ENCODE results near the gene RFX3.

Gene RFX3

DNA sequence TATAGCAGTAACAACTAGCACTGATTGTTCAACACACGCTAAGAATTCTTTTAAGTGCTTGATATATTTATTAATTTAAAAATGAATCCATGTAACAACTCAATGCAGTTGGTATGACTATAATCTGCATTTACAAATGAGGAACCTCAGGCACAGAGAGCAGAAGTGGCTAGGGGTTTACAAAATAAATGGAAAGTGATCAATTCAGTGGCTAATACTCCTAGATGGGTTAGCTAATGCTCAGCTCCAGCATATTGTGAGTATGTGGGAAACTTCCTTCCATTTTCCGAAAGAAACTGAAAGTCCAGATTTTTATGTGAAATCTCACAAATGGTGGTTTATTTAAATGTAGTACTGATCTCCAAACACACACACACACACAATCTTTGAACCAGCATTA lies 128.0 kb downstream of the RFX3 start:
- Histone ChIP-seq H3K27ac (ENCODE audit: low read depth, low read length) (no peak overlapping the region), H3K27me3 (ENCODE audit: control insufficient read depth, insufficient read depth, low read length) (no peaks in the 10 kb centered on the region), H3K4me3 (ENCODE audit: low read length) (no peak overlapping the region), H3K9ac (ENCODE audit: low read length) (no peak overlapping the region), H3K36me3 (ENCODE audit: control insufficient read depth, insufficient read depth, low read length) (no peaks in the 10 kb centered on the region), H3K4me1 (ENCODE audit: control insufficient read depth, insufficient read depth, low read length) (no peaks in the 10 kb centered on the region)

GRCh38 chr9:3391414-3391813 lies 134.4 kb downstream of the RFX3 start:
- Histone ChIP-seq H3K27me3 (ENCODE audit: control insufficient read depth, insufficient read depth, low read length) (no peaks in the 10 kb centered on the region), H3K4me3 (ENCODE audit: low read length) (no peak overlapping the region), H3K9ac (ENCODE audit: low read length) (no peak overlapping the region), H3K27ac (ENCODE audit: low read depth, low read length) (no peak overlapping the region), H3K36me3 (ENCODE audit: control insufficient read depth, insufficient read depth, low read length) (no peaks in the 10 kb centered on the region), H3K4me1 (ENCODE audit: control insufficient read depth, insufficient read depth, low read length) (no peaks in the 10 kb centered on the region)

GRCh38 chr9:3386753-3387152 lies 139.0 kb downstream of the RFX3 start:
- Histone ChIP-seq H3K27ac (ENCODE audit: low read depth, low read length) (no peak overlapping the region), H3K9ac (ENCODE audit: low read length) (no peak overlapping the region), H3K36me3 (ENCODE audit: control insufficient read depth, insufficient read depth, low read length) (no peaks in the 10 kb centered on the region), H3K27me3 (ENCODE audit: control insufficient read depth, insufficient read depth, low read length) (no peaks in the 10 kb centered on the region), H3K4me3 (ENCODE audit: low read length) (no peak overlapping the region), H3K4me1 (ENCODE audit: control insufficient read depth, insufficient read depth, low read length) (no peaks in the 10 kb centered on the region)

DNA sequence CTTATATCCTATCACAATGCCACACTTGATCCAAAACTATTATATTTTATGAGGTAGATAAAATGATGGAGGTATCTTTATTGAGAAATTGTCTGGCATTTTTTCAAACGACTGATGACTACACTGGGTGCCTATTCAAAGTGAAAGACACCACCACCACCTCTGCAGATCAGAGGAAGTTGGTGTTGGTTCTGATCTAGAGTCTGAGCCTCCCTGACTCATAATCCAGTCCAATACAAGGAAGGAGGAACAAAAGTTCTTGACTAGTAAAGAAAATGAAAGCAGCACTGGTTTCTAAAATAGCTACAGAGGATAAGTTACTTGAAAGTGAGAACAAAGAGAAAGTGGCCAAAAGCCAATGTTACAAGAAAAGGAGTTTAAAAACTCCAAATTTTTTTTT lies 139.9 kb downstream of the RFX3 start:
- Histone ChIP-seq H3K4me3 (ENCODE audit: low read length) (no peak overlapping the region), H3K36me3 (ENCODE audit: control insufficient read depth, insufficient read depth, low read length) (no peaks in the 10 kb centered on the region), H3K9ac (ENCODE audit: low read length) (no peak overlapping the region), H3K27ac (ENCODE audit: low read depth, low read length) (no peak overlapping the region), H3K4me1 (ENCODE audit: control insufficient read depth, insufficient read depth, low read length) (no peaks in the 10 kb centered on the region), H3K27me3 (ENCODE audit: control insufficient read depth, insufficient read depth, low read length) (no peaks in the 10 kb centered on the region)

- H3K9ac ChIP-seq (ENCODE audit: low read length), result no peak overlapping the region
- no peaks in the 10 kb centered on the region for H3K4me1 ChIP-seq (ENCODE audit: control insufficient read depth, insufficient read depth, low read length)
- no peak overlapping the region for H3K4me3 ChIP-seq (ENCODE audit: low read length)
- no peaks in the 10 kb centered on the region for H3K36me3 ChIP-seq (ENCODE audit: control insufficient read depth, insufficient read depth, low read length)
- H3K27ac ChIP-seq (ENCODE audit: low read depth, low read length), result no peak overlapping the region
- no peaks in the 10 kb centered on the region for H3K27me3 ChIP-seq (ENCODE audit: control insufficient read depth, insufficient read depth, low read length)
Measured at GRCh38 chr9:3371842-3372241, 154.0 kb downstream of the RFX3 start.

GRCh38 chr9:3370715-3371114 lies 155.1 kb downstream of the RFX3 start:
- H3K4me3 ChIP-seq (ENCODE audit: low read length), result no peak overlapping the region
- H3K9ac ChIP-seq (ENCODE audit: low read length), result no peak overlapping the region
- no peaks in the 10 kb centered on the region for H3K36me3 ChIP-seq (ENCODE audit: control insufficient read depth, insufficient read depth, low read length)
- no peak overlapping the region for H3K27ac ChIP-seq (ENCODE audit: low read depth, low read length)
- no peaks in the 10 kb centered on the region for H3K4me1 ChIP-seq (ENCODE audit: control insufficient read depth, insufficient read depth, low read length)
- no peaks in the 10 kb centered on the region for H3K27me3 ChIP-seq (ENCODE audit: control insufficient read depth, insufficient read depth, low read length)

DNA sequence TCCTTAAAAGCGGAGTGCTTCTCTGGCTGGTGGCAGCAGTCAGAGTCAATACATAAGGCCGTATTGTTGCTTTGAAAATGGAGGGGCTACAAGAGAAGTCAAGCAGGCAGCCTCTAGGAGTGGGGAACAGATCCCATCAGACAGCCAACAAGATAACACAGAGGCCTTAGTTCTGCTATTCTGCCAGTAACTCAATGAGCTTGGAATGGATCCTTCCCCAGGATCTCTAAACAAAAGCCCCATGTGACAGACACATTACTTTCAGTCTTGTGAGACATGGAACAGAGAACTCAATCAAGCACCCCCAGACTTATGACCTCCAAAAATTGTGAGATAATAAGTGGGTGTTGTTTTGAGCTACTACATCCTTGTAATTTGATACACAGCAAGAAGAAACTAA lies 158.6 kb downstream of the RFX3 start:
- Histone ChIP-seq H3K9ac (ENCODE audit: low read length) (no peak overlapping the region), H3K27me3 (ENCODE audit: control insufficient read depth, insufficient read depth, low read length) (no peaks in the 10 kb centered on the region), H3K4me1 (ENCODE audit: control insufficient read depth, insufficient read depth, low read length) (no peaks in the 10 kb centered on the region), H3K36me3 (ENCODE audit: control insufficient read depth, insufficient read depth, low read length) (no peaks in the 10 kb centered on the region), H3K4me3 (ENCODE audit: low read length) (no peak overlapping the region), H3K27ac (ENCODE audit: low read depth, low read length) (no peak overlapping the region)

- Histone ChIP-seq H3K9ac (ENCODE audit: low read length) (no peak overlapping the region), H3K4me3 (ENCODE audit: low read length) (no peak overlapping the region), H3K36me3 (ENCODE audit: control insufficient read depth, insufficient read depth, low read length) (no peaks in the 10 kb centered on the region), H3K4me1 (ENCODE audit: control insufficient read depth, insufficient read depth, low read length) (no peaks in the 10 kb centered on the region), H3K27me3 (ENCODE audit: control insufficient read depth, insufficient read depth, low read length) (no peaks in the 10 kb centered on the region), H3K27ac (ENCODE audit: low read depth, low read length) (no peak overlapping the region)
Measured at GRCh38 chr9:3361689-3362392, 164.0 kb downstream of the RFX3 start.

- no peaks in the 10 kb centered on the region for H3K27me3 ChIP-seq (ENCODE audit: control insufficient read depth, insufficient read depth, low read length)
- no peaks in the 10 kb centered on the region for H3K36me3 ChIP-seq (ENCODE audit: control insufficient read depth, insufficient read depth, low read length)
- H3K4me3 ChIP-seq (ENCODE audit: low read length), result no peak overlapping the region
- no peak overlapping the region for H3K27ac ChIP-seq (ENCODE audit: low read depth, low read length)
- no peak overlapping the region for H3K9ac ChIP-seq (ENCODE audit: low read length)
- H3K4me1 ChIP-seq (ENCODE audit: control insufficient read depth, insufficient read depth, low read length), result no peaks in the 10 kb centered on the region
Measured at GRCh38 chr9:3361116-3361515, 164.7 kb downstream of the RFX3 start.

GRCh38 chr9:3360245-3360644 lies 165.6 kb downstream of the RFX3 start:
- Histone ChIP-seq H3K36me3 (ENCODE audit: control insufficient read depth, insufficient read depth, low read length) (no peaks in the 10 kb centered on the region), H3K27me3 (ENCODE audit: control insufficient read depth, insufficient read depth, low read length) (no peaks in the 10 kb centered on the region), H3K9ac (ENCODE audit: low read length) (no peak overlapping the region), H3K4me1 (ENCODE audit: control insufficient read depth, insufficient read depth, low read length) (no peaks in the 10 kb centered on the region), H3K27ac (ENCODE audit: low read depth, low read length) (no peak overlapping the region), H3K4me3 (ENCODE audit: low read length) (no peak overlapping the region)

DNA sequence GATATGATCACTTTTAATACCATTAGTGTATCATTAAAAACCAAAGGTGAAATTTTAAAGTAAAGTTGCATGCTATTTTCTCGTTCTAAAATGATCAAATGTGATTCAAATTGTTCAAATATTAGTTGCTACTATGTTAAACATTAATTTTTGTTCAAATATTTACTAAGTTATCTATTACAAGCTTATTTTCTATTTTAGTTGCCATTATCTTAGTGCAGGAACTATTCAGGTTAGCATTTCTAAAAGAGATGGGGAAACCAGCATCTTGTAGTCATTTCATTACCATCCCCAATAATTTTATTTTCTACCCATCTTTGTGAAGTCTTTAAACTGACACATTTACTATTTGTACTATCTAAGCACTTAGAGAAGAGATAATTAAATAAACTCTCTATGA lies 166.0 kb downstream of the RFX3 start:
- Histone ChIP-seq H3K27me3 (ENCODE audit: control insufficient read depth, insufficient read depth, low read length) (no peaks in the 10 kb centered on the region), H3K4me1 (ENCODE audit: control insufficient read depth, insufficient read depth, low read length) (no peaks in the 10 kb centered on the region), H3K4me3 (ENCODE audit: low read length) (no peak overlapping the region), H3K27ac (ENCODE audit: low read depth, low read length) (no peak overlapping the region), H3K9ac (ENCODE audit: low read length) (no peak overlapping the region), H3K36me3 (ENCODE audit: control insufficient read depth, insufficient read depth, low read length) (no peaks in the 10 kb centered on the region)

DNA sequence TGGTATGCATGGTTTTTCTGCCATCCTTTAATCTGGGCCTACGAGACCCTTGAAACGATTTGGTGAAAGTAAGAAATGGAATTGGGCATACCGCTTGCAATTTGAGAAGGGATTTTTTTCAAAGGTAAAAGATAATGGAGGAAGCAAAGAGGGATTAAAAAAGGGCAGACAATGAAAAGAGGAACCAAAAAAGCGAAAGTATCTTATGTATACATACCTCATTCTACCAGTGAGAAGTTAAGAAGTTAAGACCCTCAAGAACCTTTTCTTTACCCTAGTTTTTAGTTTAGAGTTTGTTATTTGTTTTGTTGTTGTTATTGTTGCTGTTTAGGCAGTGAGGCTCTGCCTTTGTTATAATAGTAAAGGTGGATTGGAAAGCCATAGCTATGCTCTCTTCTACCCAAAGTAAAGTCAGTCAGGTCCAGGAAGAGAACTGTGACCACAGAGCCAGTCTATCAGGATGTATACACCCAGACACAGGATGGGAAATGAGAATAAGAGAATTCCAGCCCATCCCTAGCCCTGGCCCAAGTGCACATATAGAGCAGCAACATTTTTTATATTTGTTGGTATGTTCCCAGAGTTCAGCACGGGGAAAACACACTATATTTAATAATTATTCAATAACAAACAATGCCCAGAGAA lies 166.6 kb downstream of the RFX3 start:
- no peaks in the 10 kb centered on the region for H3K27me3 ChIP-seq (ENCODE audit: control insufficient read depth, insufficient read depth, low read length)
- no peaks in the 10 kb centered on the region for H3K4me1 ChIP-seq (ENCODE audit: control insufficient read depth, insufficient read depth, low read length)
- H3K4me3 ChIP-seq (ENCODE audit: low read length), result no peak overlapping the region
- H3K36me3 ChIP-seq (ENCODE audit: control insufficient read depth, insufficient read depth, low read length), result no peaks in the 10 kb centered on the region
- no peak overlapping the region for H3K27ac ChIP-seq (ENCODE audit: low read depth, low read length)
- no peak overlapping the region for H3K9ac ChIP-seq (ENCODE audit: low read length)

- Histone ChIP-seq H3K4me1 (ENCODE audit: control insufficient read depth, insufficient read depth, low read length) (no peaks in the 10 kb centered on the region), H3K4me3 (ENCODE audit: low read length) (no peak overlapping the region), H3K36me3 (ENCODE audit: control insufficient read depth, insufficient read depth, low read length) (no peaks in the 10 kb centered on the region), H3K27me3 (ENCODE audit: control insufficient read depth, insufficient read depth, low read length) (no peaks in the 10 kb centered on the region), H3K27ac (ENCODE audit: low read depth, low read length) (no peak overlapping the region), H3K9ac (ENCODE audit: low read length) (no peak overlapping the region)
Measured at GRCh38 chr9:3348169-3348568, 177.6 kb downstream of the RFX3 start.

Data from rectal smooth muscle tissue (tissue), 1 donor.